SK-N-SH (cell line): ENCODE results near the gene B3GALT6. TPM values are rescaled to one million over a fixed set of nuclear protein-coding genes. Genes with fewer than 3 reads are reported as not detected.

Experiments used
- CTCF ChIA-PET: fragments of 300-600, 350-600 bp; formaldehyde crosslinking; extraction: SDS; loops from one replicate; lab custom pipeline; 2021; lab: Yijun Ruan, JAX
- POLR2A ChIA-PET: fragments of 350-600 bp; sonication (Branson Sonifier 250); formaldehyde crosslinking; extraction: SDS; loops from one replicate; lab custom pipeline; 2020; ENCODE audit warnings: antibody characterized with exemption, inconsistent platforms; lab: Yijun Ruan, JAX
- DNase-seq: peaks from one replicate; pipeline ENCODE4 v3.0.0; 2012
- H2AFZ ChIP-seq: fragments of 200-600 bp; sonication (generic); 2 replicates; pipeline ENCODE4 v1.8.1; 2016; ENCODE audit warnings: antibody characterized with exemption, mild to moderate bottlenecking, low read depth
- H3F3A ChIP-seq: fragments of 200-600 bp; sonication (generic); replicated peaks from 2 replicates; pipeline ENCODE3; 2016; ENCODE audit warnings: antibody characterized with exemption, mild to moderate bottlenecking; ENCODE audit not compliant: insufficient read depth
- H3K27ac ChIP-seq, 2 experiments: fragments of 200-500 bp in 1 of 2; fragments of 200-600 bp in 1 of 2; sonication (Bioruptor generic) in 1 of 2; sonication (generic), shearing (Covaris generic) in 1 of 2; 2 replicates each; pipeline versions ENCODE4 v1.5.1 to v1.6.1; 2014 to 2016; ENCODE audit warnings: low read depth in 2 of 2, inconsistent platforms in 1 of 2, low read length in 1 of 2, mild to moderate bottlenecking in 1 of 2, mixed read lengths in 1 of 2
- H3K27me3 ChIP-seq: fragments of 200-600 bp; sonication (generic), shearing (Covaris generic); 2 replicates; pipeline ENCODE4 v1.6.1; 2016; ENCODE audit warnings: mixed run types; ENCODE audit not compliant: insufficient read depth
- H3K36me3 ChIP-seq, 2 experiments: fragments of 200-500 bp in 1 of 2; fragments of 200-600 bp in 1 of 2; sonication (Bioruptor generic) in 1 of 2; sonication (generic) in 1 of 2; replicated peaks in 1 of 2; 2 replicates each; pipeline versions ENCODE3 to v1.5.1; 2014 to 2016; ENCODE audit warnings: low read length in 1 of 2, mild to moderate bottlenecking in 1 of 2; ENCODE audit not compliant: insufficient read depth in 2 of 2, control insufficient read depth in 1 of 2
- H3K4me1 ChIP-seq, 2 experiments: fragments of 200-500 bp in 1 of 2; fragments of 200-600 bp in 1 of 2; sonication (Bioruptor generic) in 1 of 2; sonication (generic), shearing (Covaris generic) in 1 of 2; 2 replicates each; pipeline versions ENCODE4 v1.5.1 to v1.6.1; 2014 to 2016; ENCODE audit warnings: low read depth in 1 of 2, low read length in 1 of 2, mixed run types in 1 of 2; ENCODE audit not compliant: insufficient read depth in 2 of 2, control insufficient read depth in 1 of 2
- H3K4me2 ChIP-seq: fragments of 200-600 bp; sonication (generic), shearing (Covaris generic); 2 replicates; pipeline ENCODE4 v1.6.1; 2017; ENCODE audit warnings: mixed run types
- H3K4me3 ChIP-seq, 2 experiments: fragments of 200-500 bp in 1 of 2; fragments of 200-600 bp in 1 of 2; sonication (Bioruptor generic) in 1 of 2; sonication (generic), shearing (Covaris generic) in 1 of 2; 2 replicates each; pipeline versions ENCODE4 v1.5.1 to v1.8.1; 2014 to 2016; ENCODE audit warnings: low read depth in 2 of 2, inconsistent platforms in 1 of 2, low read length in 1 of 2, mild to moderate bottlenecking in 1 of 2, mixed read lengths in 1 of 2, moderate library complexity in 1 of 2
- H3K79me2 ChIP-seq: fragments of 200-600 bp; sonication (generic); 2 replicates; pipeline ENCODE4 v1.8.1; 2017; ENCODE audit warnings: mild to moderate bottlenecking; ENCODE audit not compliant: insufficient read depth
- H3K9ac ChIP-seq: fragments of 200-600 bp; sonication (generic); 2 replicates; pipeline ENCODE4 v1.6.1; 2017; ENCODE audit warnings: mixed run types
- H3K9me2 ChIP-seq: fragments of 200-600 bp; sonication (generic); 2 replicates; pipeline ENCODE4 v1.6.1; 2017; ENCODE audit warnings: mixed run types
- H3K9me3 ChIP-seq: fragments of 200-600 bp; sonication (generic); 2 replicates; pipeline ENCODE4 v1.6.1; 2017; ENCODE audit warnings: mixed run types, mild to moderate bottlenecking, moderate library complexity
- H4K20me1 ChIP-seq: fragments of 200-600 bp; sonication (generic); 2 replicates; pipeline ENCODE4 v1.6.1; 2017; ENCODE audit warnings: mild to moderate bottlenecking, mixed run types; ENCODE audit not compliant: insufficient read depth
- CHD2 ChIP-seq: fragments of 150-350 bp; IDR thresholded peaks from 2 replicates; pipeline ENCODE4 v1.6.1; 2018; ENCODE audit warnings: low read length; ENCODE audit not compliant: partially characterized antibody
- ELF1 ChIP-seq: IDR thresholded peaks from 2 replicates; pipeline ENCODE4 v1.4.0; 2012
- EZH2phosphoT487 ChIP-seq: fragments of 200-600 bp; sonication (generic); IDR thresholded peaks from 2 replicates; pipeline ENCODE4 v1.6.1; 2017; ENCODE audit warnings: low read depth, mixed run types, mild to moderate bottlenecking, antibody characterized with exemption, moderate library complexity, borderline replicate concordance
- FOXJ3 ChIP-seq: sonication (generic); formaldehyde crosslinking; IDR thresholded peaks from 2 replicates; pipeline ENCODE4 v1.5.1; 2020; ENCODE audit warnings: mild to moderate bottlenecking, missing genetic modification reagents
- FOXM1 ChIP-seq: IDR thresholded peaks from 2 replicates; pipeline ENCODE4 v1.4.0; 2012; ENCODE audit warnings: low read depth, mild to moderate bottlenecking
- GABPA ChIP-seq: IDR thresholded peaks from 2 replicates; pipeline ENCODE4 v1.4.0; 2012; ENCODE audit warnings: low read depth, mild to moderate bottlenecking
- GATA2 ChIP-seq: sonication (generic); formaldehyde crosslinking; IDR thresholded peaks from 2 replicates; pipeline ENCODE4 v1.5.0; 2020; ENCODE audit warnings: mild to moderate bottlenecking, missing genetic modification reagents
- MEF2A ChIP-seq: IDR thresholded peaks from 2 replicates; pipeline ENCODE4 v1.4.0; 2012; ENCODE audit warnings: low read depth, borderline replicate concordance
- MXI1 ChIP-seq: IDR thresholded peaks from 2 replicates; pipeline ENCODE4 v1.6.1; 2012; ENCODE audit warnings: mild to moderate bottlenecking, low read depth, low read length, improper control_type of control experiment
- NRF1 ChIP-seq: IDR thresholded peaks from 2 replicates; pipeline ENCODE4 v1.6.1; 2012; ENCODE audit warnings: low read depth, mild to moderate bottlenecking, low read length
- POLR2AphosphoS5 ChIP-seq: IDR thresholded peaks from 2 replicates; pipeline ENCODE4 v1.6.1; 2012; ENCODE audit warnings: low read depth, low read length
- RAD21 ChIP-seq: IDR thresholded peaks from 2 replicates; pipeline ENCODE4 v1.6.1; 2012; ENCODE audit warnings: mild to moderate bottlenecking, low read length
- RCOR1 ChIP-seq: fragments of 150-350 bp; IDR thresholded peaks from 2 replicates; pipeline ENCODE4 v1.6.1; 2017; ENCODE audit warnings: antibody characterized with exemption, low read length
- RFX5 ChIP-seq: IDR thresholded peaks from 2 replicates; pipeline ENCODE4 v1.6.1; 2012; ENCODE audit warnings: mild to moderate bottlenecking, improper control_type of control experiment, low read length
- TAF1 ChIP-seq: IDR thresholded peaks from 2 replicates; pipeline ENCODE4 v1.6.1; 2012; ENCODE audit warnings: low read depth, mild to moderate bottlenecking, low read length, moderate library complexity, borderline replicate concordance
- TEAD4 ChIP-seq: IDR thresholded peaks from 2 replicates; pipeline ENCODE4 v1.4.0; 2012; ENCODE audit warnings: mild to moderate bottlenecking, borderline replicate concordance; ENCODE audit not compliant: insufficient read depth
- YY1 ChIP-seq: IDR thresholded peaks from 2 replicates; pipeline ENCODE4 v1.4.0; 2012; ENCODE audit warnings: low read depth, mild to moderate bottlenecking
- WGBS: methylation state at CpG from one replicate; pipeline ENCODE4 v1.1.6; 2017; ENCODE audit warnings: low lambda C conversion rate; 5-methylcytosine and 5-hydroxymethylcytosine counted together
- polyA plus RNA-seq, 3 experiments: library from polyadenylated mRNA; depleted of rRNA; stranded (reverse); fragments of >200 nt; gene quantifications; 2 replicates each; pipeline ENCODE4 v1.2.3, GENCODE V29; 2012
- TF ChIP-seq, protein P1 (sequence below): IDR thresholded peaks from 2 replicates; pipeline ENCODE4 v1.4.0; 2012; ENCODE audit warnings: low read depth
- TF ChIP-seq, protein P2 (sequence below): fragments of 150-350 bp; IDR thresholded peaks from 2 replicates; pipeline ENCODE4 v1.6.1; 2017; ENCODE audit warnings: antibody characterized with exemption, low read length, low read depth, borderline replicate concordance
- TF ChIP-seq, protein P3 (sequence below): fragments of 150-350 bp; IDR thresholded peaks from 2 replicates; pipeline ENCODE4 v1.6.1; 2016; ENCODE audit warnings: mild to moderate bottlenecking, low read depth, low read length
- TF ChIP-seq, protein P4 (sequence below): IDR thresholded peaks from 2 replicates; pipeline ENCODE4; 2012
- TF ChIP-seq, protein P5 (sequence below): IDR thresholded peaks from 2 replicates; pipeline ENCODE4 v1.4.0; 2012; ENCODE audit warnings: low read depth, borderline replicate concordance
- TF ChIP-seq, protein P6 (sequence below): fragments of 200-600 bp; sonication (generic); IDR thresholded peaks from 2 replicates; pipeline ENCODE4 v1.6.1; 2017; ENCODE audit warnings: antibody characterized with exemption, mild to moderate bottlenecking, moderate library complexity

Gene B3GALT6
- polyA plus RNA-seq, 1 of the 3 experiments (the other 2 are of a cell fraction): 38.8 TPM

DNA sequence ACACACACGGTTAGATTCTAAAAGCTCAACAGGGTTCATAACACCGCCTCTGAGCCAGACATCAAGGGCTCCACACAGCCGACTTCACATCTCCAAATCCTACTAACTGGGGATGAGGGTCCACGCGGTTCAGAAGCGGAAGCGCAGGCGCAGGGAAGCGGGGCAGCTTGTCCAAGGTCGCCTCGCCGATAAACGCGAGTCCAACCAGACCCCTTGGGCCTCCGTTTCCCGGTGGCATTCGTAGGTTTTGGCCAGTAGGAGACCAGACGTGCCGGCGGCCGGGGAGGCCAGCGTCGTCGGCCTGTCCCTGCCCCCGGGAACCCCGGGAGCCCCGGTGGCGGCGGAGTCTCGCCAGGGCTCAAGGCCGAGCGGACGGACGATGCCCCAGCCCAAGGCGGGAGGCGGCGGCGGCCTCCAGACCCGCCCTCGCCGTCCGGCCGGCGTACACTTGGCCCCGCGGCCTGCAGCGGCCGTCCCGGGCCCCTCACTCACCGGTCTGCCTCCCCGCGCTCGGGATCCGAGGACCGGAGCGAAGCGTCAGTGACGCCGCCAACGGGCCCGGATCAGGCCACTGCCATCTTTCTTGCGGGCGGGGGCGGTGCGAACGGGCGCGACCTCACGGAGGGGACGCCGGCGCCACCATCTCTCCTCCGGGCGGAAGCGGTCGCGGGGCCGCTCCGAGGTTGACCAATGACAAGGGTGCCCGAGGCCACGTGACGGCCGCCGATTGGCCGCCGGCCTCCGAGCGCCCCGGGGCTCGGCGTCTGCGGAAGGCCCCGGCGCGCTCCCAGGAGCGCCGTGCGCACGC, 433 bp upstream of the B3GALT6 start, which contains the start of gene SDF4:
Gene SDF4 (minus strand): TSS at position 602 of the 808 bp plus-strand sequence. CDS start 3,229 bp downstream, outside the sequence.
- Histone ChIP-seq H3K36me3 (peaks cover 0 to 32% of the 10 kb centered on the region in 2 experiments), H3K9ac (peak within 1 kb of the TSS; percentile 87), H3F3A (peaks cover 7% of the 10 kb centered on the region), H3K9me3 (no peaks in the 10 kb centered on the region), H3K27ac (peak within 1 kb of the TSS; percentile 68 to 83; a peak in 3 of 4 replicates), H3K27me3 (no peaks in the 10 kb centered on the region), H3K4me2 (peak within 1 kb of the TSS; percentile 95), H4K20me1 (peaks cover 13% of the 10 kb centered on the region; the same call in 1 of the 2 replicates), H3K4me1 (peaks cover 0 to 16% of the 10 kb centered on the region in 2 experiments; a peak in 1 of 4 replicates), H3K79me2 (peaks cover 61% of the 10 kb centered on the region), H3K4me3 (peak within 1 kb of the TSS; percentile 77 to 96), H3K9me2 (no peaks in the 10 kb centered on the region), H2AFZ (peak within 1 kb of the TSS; percentile 42; the same call in 1 of the 2 replicates)
- ChIA-PET POLR2A (interaction anchor here (0.8 to 1.0 kb wide), 3 partner anchors 42 to 109 kb away, joined by 3 read pairs; partner anchors contain the start of gene UBE2J2), CTCF (interaction anchor here (0.7 to 2.5 kb wide), 7 partner anchors 17 to 247 kb away, joined by 3 to 27 read pairs (median 3); partner anchors contain the start of gene C1orf159)
- WGBS: 0% methylated on average over 13 of the region's 99 CpGs
- peak; percentile 58 for TF ChIP-seq CHD2
- TF ChIP-seq, protein P1, sequence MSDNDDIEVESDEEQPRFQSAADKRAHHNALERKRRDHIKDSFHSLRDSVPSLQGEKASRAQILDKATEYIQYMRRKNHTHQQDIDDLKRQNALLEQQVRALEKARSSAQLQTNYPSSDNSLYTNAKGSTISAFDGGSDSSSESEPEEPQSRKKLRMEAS: 0 out of 2 replicates have a peak, but pooled peaks have one; percentile 11
- TF ChIP-seq, protein P2, sequence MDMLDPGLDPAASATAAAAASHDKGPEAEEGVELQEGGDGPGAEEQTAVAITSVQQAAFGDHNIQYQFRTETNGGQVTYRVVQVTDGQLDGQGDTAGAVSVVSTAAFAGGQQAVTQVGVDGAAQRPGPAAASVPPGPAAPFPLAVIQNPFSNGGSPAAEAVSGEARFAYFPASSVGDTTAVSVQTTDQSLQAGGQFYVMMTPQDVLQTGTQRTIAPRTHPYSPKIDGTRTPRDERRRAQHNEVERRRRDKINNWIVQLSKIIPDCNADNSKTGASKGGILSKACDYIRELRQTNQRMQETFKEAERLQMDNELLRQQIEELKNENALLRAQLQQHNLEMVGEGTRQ: peak; percentile 90
- peak; percentile 98 for TF ChIP-seq ELF1
- TF ChIP-seq, protein P3, sequence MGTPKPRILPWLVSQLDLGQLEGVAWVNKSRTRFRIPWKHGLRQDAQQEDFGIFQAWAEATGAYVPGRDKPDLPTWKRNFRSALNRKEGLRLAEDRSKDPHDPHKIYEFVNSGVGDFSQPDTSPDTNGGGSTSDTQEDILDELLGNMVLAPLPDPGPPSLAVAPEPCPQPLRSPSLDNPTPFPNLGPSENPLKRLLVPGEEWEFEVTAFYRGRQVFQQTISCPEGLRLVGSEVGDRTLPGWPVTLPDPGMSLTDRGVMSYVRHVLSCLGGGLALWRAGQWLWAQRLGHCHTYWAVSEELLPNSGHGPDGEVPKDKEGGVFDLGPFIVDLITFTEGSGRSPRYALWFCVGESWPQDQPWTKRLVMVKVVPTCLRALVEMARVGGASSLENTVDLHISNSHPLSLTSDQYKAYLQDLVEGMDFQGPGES: peak; percentile 40; the same call in 1 of the 2 replicates
- no peak for TF ChIP-seq EZH2phosphoT487
- TF ChIP-seq, protein P4, sequence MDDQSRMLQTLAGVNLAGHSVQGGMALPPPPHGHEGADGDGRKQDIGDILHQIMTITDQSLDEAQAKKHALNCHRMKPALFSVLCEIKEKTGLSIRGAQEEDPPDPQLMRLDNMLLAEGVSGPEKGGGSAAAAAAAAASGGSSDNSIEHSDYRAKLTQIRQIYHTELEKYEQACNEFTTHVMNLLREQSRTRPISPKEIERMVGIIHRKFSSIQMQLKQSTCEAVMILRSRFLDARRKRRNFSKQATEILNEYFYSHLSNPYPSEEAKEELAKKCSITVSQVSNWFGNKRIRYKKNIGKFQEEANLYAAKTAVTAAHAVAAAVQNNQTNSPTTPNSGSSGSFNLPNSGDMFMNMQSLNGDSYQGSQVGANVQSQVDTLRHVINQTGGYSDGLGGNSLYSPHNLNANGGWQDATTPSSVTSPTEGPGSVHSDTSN: no peak
- TF ChIP-seq RCOR1: 0 out of 2 replicates have a peak, but pooled peaks have one; percentile 17
- TF ChIP-seq, protein P5, sequence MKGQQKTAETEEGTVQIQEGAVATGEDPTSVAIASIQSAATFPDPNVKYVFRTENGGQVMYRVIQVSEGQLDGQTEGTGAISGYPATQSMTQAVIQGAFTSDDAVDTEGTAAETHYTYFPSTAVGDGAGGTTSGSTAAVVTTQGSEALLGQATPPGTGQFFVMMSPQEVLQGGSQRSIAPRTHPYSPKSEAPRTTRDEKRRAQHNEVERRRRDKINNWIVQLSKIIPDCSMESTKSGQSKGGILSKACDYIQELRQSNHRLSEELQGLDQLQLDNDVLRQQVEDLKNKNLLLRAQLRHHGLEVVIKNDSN: peak; percentile 96
- peak; percentile 87 for TF ChIP-seq TAF1
- no peak for TF ChIP-seq FOXM1
- no peak for TF ChIP-seq GATA2 (CRISPR knock-in tag)
- no peak for TF ChIP-seq MEF2A
- TF ChIP-seq POLR2AphosphoS5: peak; percentile 58
- peak; percentile 99 for TF ChIP-seq YY1
- peak; percentile 96 for TF ChIP-seq NRF1
- TF ChIP-seq RFX5: peak; percentile 25; the same call in 1 of the 2 replicates
- TF ChIP-seq, protein P6, sequence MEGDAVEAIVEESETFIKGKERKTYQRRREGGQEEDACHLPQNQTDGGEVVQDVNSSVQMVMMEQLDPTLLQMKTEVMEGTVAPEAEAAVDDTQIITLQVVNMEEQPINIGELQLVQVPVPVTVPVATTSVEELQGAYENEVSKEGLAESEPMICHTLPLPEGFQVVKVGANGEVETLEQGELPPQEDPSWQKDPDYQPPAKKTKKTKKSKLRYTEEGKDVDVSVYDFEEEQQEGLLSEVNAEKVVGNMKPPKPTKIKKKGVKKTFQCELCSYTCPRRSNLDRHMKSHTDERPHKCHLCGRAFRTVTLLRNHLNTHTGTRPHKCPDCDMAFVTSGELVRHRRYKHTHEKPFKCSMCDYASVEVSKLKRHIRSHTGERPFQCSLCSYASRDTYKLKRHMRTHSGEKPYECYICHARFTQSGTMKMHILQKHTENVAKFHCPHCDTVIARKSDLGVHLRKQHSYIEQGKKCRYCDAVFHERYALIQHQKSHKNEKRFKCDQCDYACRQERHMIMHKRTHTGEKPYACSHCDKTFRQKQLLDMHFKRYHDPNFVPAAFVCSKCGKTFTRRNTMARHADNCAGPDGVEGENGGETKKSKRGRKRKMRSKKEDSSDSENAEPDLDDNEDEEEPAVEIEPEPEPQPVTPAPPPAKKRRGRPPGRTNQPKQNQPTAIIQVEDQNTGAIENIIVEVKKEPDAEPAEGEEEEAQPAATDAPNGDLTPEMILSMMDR: no peak
- peak; percentile 24; the same call in 1 of the 2 replicates for TF ChIP-seq MXI1
- peak; percentile 69 for TF ChIP-seq GABPA
- TF ChIP-seq FOXJ3: no peak
- TF ChIP-seq RAD21: no peak
- no peak for TF ChIP-seq TEAD4
- peak; percentile 100 for DNase-seq
